Chondrocyte (in vitro differentiated cells): ENCODE measurements around the gene HIVEP1. TPM values are rescaled to one million over a fixed set of nuclear protein-coding genes. Genes with fewer than 3 reads are reported as not detected.

Experiments used
- DNase-seq: peaks from one replicate; pipeline ENCODE4 v3.0.0; 2021; ENCODE audit warnings: mixed read lengths, low spot score
- H3K27ac Mint-ChIP-seq: one replicate; pipeline ENCODE4 v1.8.0; 2021; ENCODE audit warnings: mild to moderate bottlenecking, moderate library complexity, mixed read lengths; ENCODE audit not compliant: unreplicated experiment
- H3K27me3 Mint-ChIP-seq: 2 replicates; pipeline ENCODE4 v1.8.0; 2021; ENCODE audit warnings: low read depth, mixed read lengths
- H3K36me3 Mint-ChIP-seq: 2 replicates; pipeline ENCODE4 v1.8.0; 2021; ENCODE audit warnings: low read depth, mixed read lengths
- H3K4me1 Mint-ChIP-seq: 2 replicates; pipeline ENCODE4 v1.8.0; 2021; ENCODE audit warnings: low read depth, mild to moderate bottlenecking, mixed read lengths
- H3K4me3 Mint-ChIP-seq: one replicate; pipeline ENCODE4 v1.8.0; 2021; ENCODE audit warnings: mild to moderate bottlenecking, moderate library complexity, mixed read lengths; ENCODE audit not compliant: unreplicated experiment
- H3K9me3 Mint-ChIP-seq: 2 replicates; pipeline ENCODE4 v1.8.0; 2021; ENCODE audit warnings: low read depth, mixed read lengths
- total RNA-seq: library from RNA; stranded (reverse); gene quantifications from 3 replicates; pipeline ENCODE4 v1.2.1, GENCODE V29; 2021
- TF ChIP-seq, protein P1 (sequence below): fragments of 200-600 bp; sonication (generic); IDR thresholded peaks from 2 replicates; pipeline ENCODE4 v1.5.0; 2021; ENCODE audit warnings: antibody characterized with exemption, mild to moderate bottlenecking, moderate library complexity

The HIVEP1 gene
- total RNA-seq, 1 donor from 2014 or later = 49.7 TPM

DNA sequence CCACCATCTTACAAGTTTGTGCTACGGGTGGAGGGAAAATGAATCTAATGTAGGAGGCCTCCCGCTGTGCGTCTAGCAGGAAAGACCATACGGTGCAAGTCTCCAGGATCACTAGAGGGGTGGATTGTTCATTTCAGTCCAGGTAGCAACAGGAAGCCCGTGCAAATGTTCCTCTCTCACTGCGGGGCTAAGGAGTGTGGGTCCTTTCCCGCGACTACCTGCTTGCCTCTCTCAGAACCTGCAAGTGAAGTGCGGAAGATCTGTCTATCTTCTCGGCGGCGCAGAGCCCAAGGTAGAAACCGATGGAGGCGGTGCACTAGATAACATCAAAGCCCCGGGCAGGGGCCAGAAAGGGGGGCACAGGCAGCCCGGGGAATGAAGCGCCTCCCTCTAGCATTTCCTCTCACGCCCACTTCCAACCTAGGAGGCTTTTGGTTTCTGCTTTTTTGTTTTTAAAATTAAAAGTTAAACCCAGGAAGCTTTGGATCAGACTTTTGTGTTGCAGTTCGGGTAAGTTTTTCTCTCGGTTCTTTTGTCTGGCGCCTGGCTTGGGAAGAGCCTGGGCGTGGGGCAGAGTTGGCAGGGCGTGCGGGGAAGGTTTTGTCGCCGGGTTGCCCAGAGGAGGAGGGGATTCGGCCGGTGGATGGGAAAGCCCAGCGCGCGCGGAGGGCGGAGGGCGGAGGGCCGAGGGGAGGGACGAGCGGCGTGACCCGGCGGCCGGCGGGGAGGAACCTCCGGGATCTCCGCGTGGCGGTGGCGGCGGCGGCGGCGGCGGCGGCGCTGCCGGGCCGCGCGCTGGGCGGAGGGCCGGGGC lies 3.5 kb upstream of the HIVEP1 start:
- DNase-seq = no peak
- Mint-ChIP-seq H3K4me3 (peak overlapping the region; percentile 98), H3K27me3 (no peaks in the 10 kb centered on the region), H3K4me1 (peaks cover 37% of the 10 kb centered on the region), H3K9me3 (no peaks in the 10 kb centered on the region), H3K36me3 (no peaks in the 10 kb centered on the region), H3K27ac (peak overlapping the region; percentile 99)
- TF ChIP-seq, protein P1, sequence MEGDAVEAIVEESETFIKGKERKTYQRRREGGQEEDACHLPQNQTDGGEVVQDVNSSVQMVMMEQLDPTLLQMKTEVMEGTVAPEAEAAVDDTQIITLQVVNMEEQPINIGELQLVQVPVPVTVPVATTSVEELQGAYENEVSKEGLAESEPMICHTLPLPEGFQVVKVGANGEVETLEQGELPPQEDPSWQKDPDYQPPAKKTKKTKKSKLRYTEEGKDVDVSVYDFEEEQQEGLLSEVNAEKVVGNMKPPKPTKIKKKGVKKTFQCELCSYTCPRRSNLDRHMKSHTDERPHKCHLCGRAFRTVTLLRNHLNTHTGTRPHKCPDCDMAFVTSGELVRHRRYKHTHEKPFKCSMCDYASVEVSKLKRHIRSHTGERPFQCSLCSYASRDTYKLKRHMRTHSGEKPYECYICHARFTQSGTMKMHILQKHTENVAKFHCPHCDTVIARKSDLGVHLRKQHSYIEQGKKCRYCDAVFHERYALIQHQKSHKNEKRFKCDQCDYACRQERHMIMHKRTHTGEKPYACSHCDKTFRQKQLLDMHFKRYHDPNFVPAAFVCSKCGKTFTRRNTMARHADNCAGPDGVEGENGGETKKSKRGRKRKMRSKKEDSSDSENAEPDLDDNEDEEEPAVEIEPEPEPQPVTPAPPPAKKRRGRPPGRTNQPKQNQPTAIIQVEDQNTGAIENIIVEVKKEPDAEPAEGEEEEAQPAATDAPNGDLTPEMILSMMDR = no peak

DNA sequence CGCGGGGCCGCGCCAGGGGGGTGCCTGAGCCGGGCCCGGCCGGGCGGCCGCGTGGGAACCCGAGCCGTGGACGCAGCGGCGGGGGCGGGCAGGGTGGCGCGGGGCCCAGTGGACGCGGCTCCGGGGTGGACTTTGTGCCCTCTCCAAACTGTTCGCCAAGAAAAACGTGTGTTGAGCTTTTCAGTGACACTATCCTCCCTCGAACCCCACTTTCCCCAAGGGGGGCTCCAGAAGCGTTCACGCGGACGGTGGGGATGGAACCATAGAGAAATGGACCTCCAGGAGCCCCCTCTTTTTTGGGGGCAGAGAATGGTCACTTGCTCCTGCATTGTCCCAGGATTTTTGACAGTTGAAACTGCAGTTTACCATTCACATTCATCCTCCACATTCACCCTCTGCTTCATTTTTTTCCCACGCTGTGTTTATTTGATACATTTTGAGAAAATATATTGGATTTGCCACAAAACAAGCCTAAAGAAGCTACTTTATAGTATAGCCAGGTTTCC lies 2.9 kb upstream of the HIVEP1 start:
- Mint-ChIP-seq H3K4me3 (peak overlapping the region; percentile 80), H3K27ac (peak overlapping the region; percentile 98), H3K36me3 (no peaks in the 10 kb centered on the region), H3K9me3 (no peaks in the 10 kb centered on the region), H3K4me1 (peaks cover 43% of the 10 kb centered on the region), H3K27me3 (no peaks in the 10 kb centered on the region)
- TF ChIP-seq, protein P1 = no peak
- no peak for DNase-seq

DNA sequence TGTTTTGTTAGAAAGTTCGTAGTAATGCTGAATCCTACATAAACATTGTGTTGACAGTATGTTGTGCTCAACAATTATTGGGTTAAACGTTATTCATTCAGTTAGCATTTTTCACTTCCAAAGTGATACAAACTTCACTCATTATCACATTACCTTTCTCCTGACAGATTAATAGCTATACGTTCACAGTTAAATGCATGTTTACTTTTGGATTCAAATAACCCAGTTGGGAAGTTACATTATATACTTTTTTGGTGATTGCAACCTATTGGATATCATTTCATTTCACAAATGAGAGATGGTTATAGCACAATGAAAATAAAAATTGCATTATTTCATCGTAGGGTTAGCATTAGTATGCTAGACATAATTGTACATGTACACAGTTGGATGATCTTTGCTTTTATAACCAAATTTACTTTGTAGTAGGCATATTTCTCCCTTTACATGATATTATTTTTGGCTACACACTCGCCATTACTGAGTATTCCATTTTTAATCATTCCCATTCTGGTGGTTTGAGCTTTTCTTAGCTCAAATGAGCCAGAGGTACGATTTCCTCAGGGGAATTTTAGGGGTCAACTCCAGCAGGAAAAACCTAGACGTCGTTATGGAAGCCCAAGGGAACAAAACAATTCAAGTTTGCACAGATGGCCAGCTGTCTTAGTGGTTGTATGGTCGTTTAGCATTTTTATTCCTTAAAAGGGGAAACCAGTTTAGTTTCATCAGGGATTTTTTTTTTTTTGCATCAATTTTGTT lies 2.1 kb upstream of the HIVEP1 start:
- TF ChIP-seq, protein P1 = no peak
- peaks cover 5% of the 10 kb centered on the region for H3K9me3 Mint-ChIP-seq
- DNase-seq = no peak
- H3K27me3 Mint-ChIP-seq = no peaks in the 10 kb centered on the region
- peaks cover 52% of the 10 kb centered on the region for H3K4me1 Mint-ChIP-seq
- H3K27ac Mint-ChIP-seq = peak overlapping the region; percentile 98
- peak overlapping the region; percentile 80 for H3K4me3 Mint-ChIP-seq
- peaks cover 3% of the 10 kb centered on the region for H3K36me3 Mint-ChIP-seq

DNA sequence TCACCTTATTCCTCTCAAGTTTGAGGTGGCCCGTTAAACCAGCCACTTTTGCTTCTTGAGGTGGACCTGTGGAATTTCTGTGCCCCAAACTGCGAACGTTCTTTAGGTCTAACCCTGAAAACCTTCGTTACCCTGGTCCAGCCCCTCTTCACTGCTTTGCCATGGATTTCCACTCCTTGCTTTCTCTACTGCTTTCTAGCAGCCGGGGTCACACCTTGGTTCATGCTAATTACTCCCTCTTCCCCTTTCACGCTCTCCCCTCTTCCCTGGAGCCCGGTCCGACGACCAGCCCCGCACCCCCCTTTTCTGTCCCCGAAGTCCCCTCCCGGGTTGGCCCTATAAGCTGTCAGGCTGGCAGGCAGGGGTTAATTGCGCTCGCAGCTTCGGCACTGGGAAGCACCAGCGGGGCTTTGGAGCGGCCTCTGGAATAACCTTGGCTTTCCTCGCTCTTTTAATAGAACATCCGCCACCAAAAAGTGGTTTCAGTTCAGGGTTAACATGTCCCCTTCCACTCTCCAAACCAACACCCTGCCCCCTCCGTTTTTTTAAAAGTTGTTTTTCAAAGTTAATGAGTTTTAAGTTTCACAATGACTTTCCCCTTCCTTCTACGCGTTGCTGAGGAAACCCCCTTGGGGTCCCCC lies 1.4 kb upstream of the HIVEP1 start:
- peaks cover 5% of the 10 kb centered on the region for H3K9me3 Mint-ChIP-seq
- H3K36me3 Mint-ChIP-seq = peaks cover 3% of the 10 kb centered on the region
- peaks cover 57% of the 10 kb centered on the region for H3K4me1 Mint-ChIP-seq
- H3K4me3 Mint-ChIP-seq = peak overlapping the region; percentile 80
- H3K27me3 Mint-ChIP-seq = no peaks in the 10 kb centered on the region
- H3K27ac Mint-ChIP-seq = peak overlapping the region; percentile 98
- TF ChIP-seq, protein P1 = no peak
- DNase-seq = no peak
